ENCODE results near the gene GOLT1B.

The GOLT1B gene

DNA sequence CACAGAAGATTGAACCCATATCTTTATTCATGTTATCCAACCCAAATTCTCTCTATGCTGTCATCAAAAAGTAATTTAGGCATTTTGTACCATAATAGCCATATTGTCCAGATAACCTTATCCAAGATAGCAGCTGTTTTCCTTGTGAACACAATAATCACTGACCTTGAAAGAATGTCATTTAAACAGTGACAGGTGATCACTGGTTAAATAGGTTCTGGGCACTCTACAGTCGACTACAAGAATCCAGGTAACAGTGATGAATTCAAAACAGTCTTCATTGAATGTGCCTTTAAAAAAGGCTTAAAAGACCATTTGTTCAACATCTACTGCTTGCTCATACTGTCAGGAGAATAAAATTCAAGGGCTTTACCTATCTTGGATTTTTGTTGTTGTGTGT, 20.0 kb downstream of the GOLT1B start:
- DNase-seq = no peak

DNA sequence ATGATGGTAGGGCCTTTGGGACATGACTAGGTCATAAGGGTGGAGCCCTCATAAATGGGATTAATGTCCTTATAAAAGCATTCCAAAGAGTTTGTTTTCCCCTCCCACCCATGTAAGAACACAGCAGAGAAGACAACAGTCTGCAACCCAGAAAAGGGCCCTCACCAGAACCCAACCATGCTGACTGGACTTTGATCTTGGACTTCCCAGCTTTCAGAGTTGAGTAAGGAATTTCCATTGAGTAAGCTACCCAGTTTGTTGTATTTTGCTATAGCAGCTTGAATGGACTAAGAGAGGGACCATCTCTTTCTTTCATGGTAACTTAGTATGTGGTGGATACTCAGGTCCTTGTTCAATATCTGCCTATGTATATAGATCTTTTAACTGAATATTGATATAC, 21.6 kb downstream of the GOLT1B start:
- no peak for DNase-seq

DNA sequence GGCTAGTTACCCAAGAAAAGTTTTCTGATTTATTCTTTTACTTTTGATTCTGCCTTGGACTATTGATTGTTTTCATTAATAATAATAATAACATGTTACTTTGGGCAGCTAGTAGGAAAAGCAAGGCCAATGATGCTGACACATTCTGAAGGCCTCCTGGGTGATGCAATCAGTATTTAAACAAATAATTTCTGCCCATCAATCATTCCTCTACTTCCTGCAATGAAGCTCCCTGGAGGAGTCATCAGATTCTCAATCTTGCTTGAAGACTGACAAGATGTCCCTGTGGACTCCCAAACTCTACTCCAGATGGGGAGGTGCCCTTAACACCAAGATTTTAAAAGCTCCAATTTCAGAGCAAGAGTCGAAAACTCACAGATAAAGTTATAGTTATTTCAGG, 24.5 kb downstream of the GOLT1B start, which contains the start of gene SPX:
TSS of gene SPX (plus strand) at position 244 of the 400 bp plus-strand sequence. CDS start 177 bp downstream, outside the sequence.
- DNase-seq = no peak

DNA sequence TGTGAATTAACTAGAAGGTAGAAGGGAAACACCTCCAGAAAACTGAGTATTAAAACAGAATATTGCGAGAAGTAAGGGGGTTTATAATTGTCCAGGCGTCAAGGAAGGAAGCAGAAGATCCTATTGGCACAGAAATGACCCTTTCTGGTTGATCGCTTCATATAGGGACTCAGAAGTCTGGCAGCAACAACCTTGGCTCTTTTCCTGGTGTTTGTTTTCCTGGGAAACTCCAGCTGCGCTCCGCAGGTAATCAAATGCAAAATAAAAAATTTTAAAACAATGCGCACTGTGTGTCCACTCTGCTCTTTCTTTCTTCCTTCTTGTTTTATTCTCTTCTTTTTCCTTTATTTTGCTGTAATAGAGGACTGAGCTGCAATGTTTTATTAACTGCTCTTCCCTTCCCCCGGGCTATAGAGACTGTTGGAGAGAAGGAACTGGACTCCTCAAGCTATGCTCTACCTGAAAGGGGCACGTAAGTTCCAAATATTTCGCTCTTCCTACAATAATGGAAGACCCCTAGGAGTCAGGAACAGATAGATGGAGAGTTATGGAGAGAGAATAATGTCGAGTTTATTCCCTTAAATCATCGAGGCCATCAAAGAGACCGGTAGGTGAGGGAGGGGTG, 25.2 kb downstream of the GOLT1B start:
- no peak for DNase-seq

DNA sequence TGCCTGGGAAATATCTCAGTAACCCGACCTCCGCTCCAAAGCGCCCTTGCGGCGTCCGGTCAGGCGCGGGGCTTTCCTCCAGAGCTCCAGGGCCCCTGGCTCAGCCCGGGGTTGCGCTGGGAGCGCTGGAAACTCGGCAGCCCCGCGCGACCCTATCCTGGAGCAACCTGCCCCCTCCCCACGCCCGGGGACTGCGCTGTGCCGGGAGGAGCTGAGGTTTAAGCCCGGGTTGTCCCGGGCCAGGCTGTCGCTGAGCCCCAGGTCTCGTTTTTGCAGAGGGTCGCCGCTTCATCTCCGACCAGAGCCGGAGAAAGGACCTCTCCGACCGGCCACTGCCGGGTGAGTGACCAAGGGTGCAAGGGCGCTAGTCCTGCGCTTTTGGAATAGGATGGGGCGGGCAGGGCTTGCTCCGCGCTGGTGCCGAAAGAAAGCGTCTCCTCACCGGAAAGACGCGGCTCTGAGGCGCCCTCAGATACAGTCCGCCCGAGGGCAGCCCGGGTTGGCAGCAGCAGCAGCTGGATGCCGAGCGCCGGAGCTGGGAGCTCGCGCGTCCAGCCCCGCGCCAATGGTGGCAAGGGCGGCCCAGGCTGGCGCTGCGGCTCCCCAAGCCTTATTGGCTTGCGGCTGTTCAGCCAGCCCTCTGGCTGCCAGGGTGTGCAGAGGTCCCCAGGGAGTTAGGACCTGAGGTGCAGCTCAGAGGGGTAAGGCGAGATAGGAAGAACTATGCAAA, 26.0 kb downstream of the GOLT1B start:
- DNase-seq = peak in 42 of 56 donors; percentile 3 to 67 (median 38)

DNA sequence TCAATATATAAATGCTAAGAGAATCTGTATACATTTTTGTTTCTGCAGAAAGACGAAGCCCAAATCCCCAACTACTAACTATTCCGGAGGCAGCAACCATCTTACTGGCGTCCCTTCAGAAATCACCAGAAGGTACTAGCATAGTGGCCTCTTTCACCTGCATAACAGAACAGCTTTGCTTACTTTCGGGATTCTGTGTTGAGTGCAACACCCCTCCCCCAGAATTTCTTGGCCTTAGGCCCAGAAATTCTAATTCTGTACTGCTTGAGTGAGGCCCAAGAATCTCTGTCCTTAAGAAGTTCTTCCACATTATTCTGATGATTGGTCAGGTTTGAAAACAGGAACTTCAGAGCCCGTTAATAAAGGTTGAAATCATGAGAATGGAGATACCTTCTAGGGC, 27.4 kb downstream of the GOLT1B start:
- DNase-seq = peak in 2 of 56 donors; percentile 2 to 4

DNA sequence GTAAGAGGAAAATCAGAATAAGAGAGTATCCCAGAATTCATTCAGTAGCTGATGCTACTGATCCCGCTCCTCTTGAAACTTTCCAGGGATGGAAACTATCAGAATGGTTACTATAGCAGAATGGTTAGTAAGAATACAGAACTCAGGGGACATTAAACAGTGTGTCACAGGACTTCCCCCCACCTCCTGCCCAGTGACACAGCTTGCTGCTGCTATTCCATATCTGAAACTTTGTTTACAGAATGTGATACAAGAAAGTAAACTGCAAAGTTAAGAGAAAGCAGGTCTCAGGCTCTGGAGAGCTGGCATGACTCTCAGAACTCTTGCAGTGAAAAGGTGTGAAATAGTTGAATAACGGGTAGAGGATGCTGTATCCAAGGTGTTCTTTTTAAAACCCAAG, 27.9 kb downstream of the GOLT1B start:
- DNase-seq = no peak

DNA sequence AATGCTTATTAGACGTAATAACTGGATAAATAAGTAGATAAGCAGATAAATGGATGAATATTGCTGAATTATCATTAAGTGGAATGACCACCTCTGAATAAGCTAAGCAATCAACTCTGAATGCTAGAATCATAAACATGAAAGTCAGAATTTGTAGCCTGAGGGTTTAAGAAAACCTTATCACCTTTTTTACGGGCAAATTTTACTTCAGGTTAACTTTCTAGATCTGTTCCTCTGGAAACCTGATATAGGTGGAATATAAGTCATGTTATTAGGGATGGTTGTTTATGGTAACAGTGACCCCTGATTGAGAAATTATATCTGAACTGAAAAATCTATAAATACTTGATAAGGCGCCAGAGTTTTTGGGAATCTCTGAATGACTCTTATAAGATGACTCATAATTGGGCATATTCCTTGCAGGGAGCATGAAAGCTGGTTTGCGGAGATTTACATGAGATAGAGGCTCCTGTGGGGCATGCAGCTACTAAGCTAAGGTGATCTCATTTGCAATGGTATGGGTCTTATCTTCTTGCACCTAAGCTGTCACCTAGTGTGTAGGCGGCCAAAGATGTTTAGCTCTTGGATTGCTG, 36.6 kb downstream of the GOLT1B start:
- DNase-seq = no peak

DNA sequence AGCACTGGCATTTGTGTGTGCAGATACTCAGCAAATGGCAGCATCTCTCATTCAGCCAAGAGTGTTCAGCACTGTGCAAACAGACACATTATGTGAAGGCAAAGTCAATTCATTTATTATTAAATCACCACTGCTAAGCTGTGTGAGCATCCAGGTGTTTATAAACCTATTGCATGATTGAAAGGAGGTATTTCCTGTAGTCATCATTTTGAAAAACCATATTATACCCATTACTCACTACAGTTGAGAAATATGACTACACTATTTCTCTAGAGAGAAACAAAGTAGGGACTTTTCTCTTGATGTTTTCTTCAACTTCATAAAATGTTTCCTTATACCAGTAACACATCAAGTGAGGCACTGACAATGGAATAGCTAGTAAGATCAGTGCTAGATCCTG, 38.2 kb downstream of the GOLT1B start:
- no peak for DNase-seq

DNA sequence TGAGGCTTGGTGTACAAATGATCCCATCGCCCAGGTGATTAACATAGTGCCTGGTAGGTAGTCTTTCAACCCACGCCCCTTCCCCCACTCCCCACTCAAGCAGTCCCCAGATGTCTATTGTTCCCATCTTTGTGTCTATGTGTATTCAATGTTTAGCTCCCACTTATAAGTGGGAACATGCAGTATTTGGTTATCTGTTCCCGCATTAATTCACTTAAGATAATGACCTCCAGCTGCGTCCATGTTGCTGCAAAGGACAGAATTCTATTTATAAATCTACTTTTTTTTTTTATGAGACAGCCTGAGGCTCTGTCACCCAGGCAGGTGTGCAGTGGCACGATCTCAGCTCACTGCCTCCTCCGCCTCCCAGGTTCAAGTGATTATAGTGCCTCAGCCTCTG, 40.2 kb downstream of the GOLT1B start:
- DNase-seq = no peak

DNA sequence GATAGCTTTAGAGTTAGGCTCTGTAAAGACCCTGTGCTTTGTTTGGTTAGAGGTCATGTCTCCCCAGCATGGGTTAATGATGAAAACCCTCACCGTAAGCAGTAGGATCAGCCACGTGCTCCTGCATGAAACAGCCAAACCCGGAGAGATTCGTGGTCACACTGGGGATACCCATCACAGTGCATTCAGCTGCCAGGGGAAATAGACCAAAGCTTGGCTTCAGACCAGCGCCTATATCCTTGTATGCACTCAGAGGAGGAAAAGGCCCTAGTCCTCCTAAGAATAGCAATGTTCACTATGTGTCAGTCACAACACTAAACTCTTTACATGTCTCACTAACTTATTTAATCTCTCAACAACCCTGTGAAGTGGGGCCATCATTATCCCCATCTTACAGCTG, 40.8 kb downstream of the GOLT1B start:
- no peak for DNase-seq

DNA sequence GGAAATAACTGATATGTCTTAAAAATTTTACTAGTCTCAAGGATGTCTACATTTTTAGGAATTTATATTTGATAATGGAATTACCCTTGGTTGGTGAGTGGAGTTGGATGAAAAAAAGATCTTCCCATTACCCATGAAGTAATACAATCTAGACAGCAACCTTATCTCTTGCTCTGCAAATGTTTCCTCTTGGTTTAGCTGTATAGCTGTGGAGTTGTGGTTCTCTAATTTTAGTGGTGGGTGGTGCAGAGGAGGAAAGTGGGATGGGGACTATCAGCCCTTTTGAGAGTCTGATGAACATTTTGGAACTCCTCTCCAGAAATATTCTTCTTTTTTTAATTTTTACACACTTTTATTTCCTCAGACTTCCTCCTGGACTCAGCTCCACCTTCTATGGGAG, 41.6 kb downstream of the GOLT1B start:
- no peak for DNase-seq

DNA sequence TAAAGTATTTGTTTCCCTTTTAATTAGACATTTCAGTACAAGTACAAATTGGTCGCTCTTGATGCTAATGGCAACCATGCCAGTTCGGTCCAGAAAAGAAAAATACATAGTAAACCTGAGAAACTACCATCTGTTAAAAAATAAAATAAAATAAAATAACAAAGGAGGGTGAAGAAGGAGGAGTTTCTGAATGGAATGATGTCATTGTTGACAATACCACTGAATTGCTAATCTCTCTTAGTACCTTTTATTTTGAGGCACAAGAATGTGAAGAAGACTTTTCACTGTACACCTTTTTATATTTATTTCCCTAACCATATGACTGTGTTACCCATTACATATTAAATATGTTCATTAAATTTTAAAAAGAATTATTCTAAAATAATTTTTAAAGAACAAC, 44.0 kb downstream of the GOLT1B start:
- no peak for DNase-seq

DNA sequence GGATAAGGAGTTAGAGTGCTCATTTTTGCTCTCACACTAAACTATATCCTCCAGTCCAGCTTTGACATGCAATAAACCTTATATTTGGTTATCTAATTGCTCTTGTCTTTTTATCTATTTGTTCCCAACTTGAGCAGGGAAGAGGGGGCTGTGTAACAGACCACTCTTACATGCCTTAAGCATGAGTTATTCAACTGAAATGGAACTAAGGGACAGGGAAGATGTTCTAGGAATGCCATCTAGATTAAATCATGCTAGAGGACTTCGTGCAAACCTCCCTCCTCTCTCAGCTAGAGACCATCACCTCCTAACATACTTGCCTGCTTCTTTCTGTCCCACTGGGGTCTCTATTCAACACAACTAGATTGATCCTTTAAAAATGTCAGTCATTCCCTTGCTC, 45.1 kb downstream of the GOLT1B start:
- DNase-seq = no peak

DNA sequence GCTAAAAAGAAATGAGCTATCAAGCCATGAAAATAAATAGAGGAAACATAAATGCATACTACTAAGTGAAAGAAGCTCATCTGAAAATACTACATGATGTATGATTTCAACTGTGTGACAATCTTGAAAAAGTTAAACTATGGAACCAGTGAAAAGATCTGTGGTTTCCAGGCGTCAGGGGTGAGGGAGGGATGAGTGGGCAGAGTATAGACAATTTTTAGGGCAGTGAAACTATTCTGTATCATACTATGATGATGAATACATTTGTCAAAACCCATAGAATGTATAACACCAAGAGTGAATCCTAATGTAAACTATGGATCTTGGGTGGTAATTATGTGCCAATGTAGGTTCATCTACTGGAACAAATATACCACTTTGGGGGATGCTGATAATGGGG, 45.8 kb downstream of the GOLT1B start:
- DNase-seq = no peak

DNA sequence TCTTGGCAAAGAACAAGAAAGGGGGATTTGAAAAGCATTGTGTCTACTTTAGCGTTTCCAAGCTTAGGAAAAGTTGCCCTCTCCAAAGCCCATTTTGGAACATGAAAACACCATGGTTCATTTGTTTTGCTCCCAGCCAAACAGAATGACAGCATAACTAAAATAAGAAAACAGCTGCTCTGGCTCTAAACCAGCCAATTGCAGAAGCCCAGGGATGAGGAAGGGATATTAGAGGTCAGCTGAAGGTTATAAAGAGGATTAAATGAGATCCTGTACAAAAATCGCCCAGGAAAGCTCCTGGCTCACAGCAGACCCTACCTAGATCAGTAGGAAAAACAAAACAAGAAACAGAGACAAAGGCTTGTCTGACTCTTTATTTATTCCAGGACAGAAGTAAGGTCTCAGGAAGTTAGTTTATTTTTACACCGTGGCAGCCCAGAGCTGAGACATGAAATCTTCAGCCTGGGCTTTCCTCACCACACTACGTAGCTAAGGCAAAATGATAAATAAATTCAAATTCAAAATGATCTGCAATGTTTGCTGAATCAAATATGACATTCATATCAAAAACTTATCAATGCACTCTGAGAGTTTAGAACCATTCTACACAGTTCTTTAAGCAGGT, 50.4 kb downstream of the GOLT1B start:
- peak in 13 of 56 donors; percentile 0 to 44 (median 10) for DNase-seq

DNA sequence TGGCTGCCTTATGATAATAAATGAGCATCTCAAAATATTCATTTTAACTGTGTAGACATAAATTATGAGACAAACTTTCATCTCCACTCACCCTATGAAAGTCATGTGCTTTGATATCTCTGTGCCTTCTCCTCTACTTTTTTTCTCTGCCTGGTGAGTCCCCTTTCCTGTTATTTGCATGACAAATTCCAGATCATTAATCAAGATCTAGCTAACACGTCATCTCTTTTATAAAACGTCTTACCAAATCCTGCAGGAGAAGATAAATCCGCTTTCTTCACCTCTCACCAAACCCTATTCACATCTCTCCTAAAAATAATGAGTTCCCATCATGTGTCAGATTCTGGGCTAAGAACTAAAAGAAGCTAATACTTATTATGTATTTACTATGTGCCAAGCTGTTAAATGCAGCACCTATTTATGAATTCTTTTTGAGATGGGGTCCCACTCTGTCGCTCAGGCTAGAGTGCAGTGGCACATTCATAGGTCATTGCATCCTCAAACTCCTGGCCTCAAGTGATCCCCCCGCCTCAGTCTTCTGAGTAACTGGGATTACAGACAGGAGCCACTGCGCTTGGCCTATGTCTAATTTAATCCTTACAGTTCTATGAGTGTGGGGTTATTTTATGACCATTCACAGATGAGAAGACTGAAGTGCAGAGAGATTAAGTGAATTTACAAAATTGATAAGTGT, 51.2 kb downstream of the GOLT1B start:
- no peak for DNase-seq

DNA sequence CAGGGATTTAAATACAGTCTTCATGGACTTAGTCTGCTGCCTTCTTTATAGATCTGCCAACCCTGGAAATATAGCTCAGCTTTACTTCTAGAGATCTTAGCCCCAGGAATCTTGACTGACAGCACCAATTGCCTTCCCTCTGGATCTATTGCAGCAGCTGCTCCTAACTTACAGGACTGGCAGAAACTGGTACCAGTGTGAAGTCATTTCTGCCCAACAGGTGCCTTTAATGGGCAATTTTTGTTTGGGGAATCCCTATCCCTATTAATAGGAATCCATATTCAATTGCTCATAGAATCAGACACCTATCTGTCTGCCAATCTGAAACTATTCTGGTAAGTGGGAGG, 51.7 kb downstream of the GOLT1B start:
- DNase-seq = no peak

DNA sequence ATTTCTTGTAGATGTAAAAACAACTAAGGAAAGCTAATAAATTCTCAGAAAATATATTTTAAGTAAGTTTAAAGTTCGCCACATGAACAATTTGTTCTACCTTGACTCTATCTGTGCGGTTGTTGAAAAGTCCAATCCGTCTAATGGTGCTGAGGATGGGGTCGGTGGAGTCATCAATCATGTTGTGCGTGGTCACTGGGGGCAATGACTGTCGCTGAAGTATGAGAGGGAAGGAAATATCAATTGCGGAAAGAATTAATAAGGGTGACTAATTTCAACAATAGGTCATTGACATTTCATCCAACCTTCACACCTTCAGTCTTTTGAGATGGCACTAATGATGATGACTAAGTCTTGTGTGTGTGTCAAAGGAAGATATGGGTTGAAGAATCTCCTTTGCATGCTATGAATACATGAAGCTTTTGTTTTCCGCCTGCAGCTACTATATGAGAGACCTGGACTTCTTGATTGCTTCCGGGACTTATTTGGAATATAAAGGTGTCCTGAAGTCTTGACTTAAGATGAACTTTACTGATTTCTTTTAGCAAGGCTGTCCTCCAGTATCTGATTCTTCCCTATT, 56.6 kb downstream of the GOLT1B start:
- DNase-seq = no peak

DNA sequence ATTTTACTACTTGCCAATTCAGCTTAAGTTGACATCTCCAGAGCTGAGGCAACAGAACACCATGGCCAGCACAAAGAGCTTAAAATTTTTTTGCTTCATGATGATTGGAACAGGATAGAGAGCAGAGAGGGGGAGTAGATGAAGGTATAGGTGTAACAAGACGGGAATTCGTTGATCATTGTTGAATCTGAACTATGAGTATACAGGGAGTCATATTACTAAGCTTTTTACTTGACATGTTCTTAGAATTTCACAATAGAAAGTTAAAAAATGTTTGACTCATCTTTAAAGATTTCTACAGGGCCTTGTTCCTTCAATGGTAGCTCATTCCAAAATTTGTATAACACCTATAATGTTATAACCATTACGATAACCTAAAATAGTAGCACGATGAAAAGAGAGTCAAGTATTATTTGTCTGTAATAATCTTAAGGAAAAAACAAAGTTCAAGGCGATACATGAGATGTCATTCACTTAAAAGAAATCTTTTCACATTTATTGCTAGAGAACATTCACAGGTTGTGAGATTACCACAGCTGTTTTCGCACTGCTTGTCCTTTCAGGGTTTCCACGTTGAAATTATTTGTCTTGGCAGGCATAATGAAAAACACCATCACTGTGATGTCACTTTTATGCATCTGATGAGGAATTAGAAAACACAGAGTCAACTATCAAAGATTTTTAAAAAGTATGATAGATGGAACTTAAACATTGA, 58.4 kb downstream of the GOLT1B start:
- no peak for DNase-seq

DNA sequence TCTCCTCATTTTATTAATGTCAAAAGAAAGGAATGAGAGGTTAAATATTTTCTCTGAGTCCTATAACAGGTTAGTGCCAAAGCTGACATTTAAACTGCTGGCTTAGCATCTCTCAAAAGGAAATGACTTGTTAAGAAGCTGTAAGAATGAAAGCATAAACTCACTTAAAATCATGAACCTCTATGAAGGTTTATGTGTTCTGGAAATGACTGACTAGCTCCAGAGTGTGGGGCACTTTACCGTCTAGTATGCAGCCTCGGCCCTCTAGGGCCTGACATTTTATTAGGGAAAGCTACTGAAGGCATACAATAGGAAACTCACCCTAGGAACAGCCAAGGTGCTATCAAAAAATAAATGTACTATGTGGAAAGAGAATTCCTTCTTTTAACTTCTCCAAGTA, 59.6 kb downstream of the GOLT1B start:
- DNase-seq = no peak
